ENCODE data around the gene DNLZ. TPM values are rescaled to one million over a fixed set of nuclear protein-coding genes. Genes with fewer than 3 reads are reported as not detected.

Gene DNLZ
- total and polyA plus RNA-seq, 2 donors (not counting 3 experiments of a cell fraction or from before 2014, with no cell fraction given), result 26.9 to 38.4 TPM

- intact Hi-C loops (cut with micrococcal nuclease), result no loop called here
- no peaks in the 10 kb centered on the region for H4K20me1 ChIP-seq (replicated peaks; ENCODE audit: control insufficient read depth, extremely low read depth, insufficient read depth, low read length)
- H3K4me1 ChIP-seq (ENCODE audit: control insufficient read depth, extremely low read depth, insufficient read depth, low read length), result peaks cover 20% of the 10 kb centered on the region
- no peak overlapping the region for H3K4me3 ChIP-seq (replicated peaks in 1 of 3; ENCODE audit: insufficient read depth in 1 of 3, low read depth in 1 of 3, low read length in 3 of 3)
- peaks cover 43% of the 10 kb centered on the region for H3K79me2 ChIP-seq (ENCODE audit: control insufficient read depth, insufficient read depth, low read length)
- H3K9ac ChIP-seq (replicated peaks; ENCODE audit: extremely low read depth, insufficient read depth, low read length), result no peak overlapping the region
- DNase-seq (ENCODE audit: low read depth, low spot score) (no peak), FAIRE-seq (no peak)
- ChIA-PET POLR2A (interaction anchor here (0.6 kb wide), 1 partner anchor 45 kb away, joined by 3 read pairs; no protein-coding TSS in a partner anchor), CTCF (no interaction called here)
- H3K36me3 ChIP-seq (ENCODE audit: control insufficient read depth in 2 of 2, extremely low read depth in 1 of 2, insufficient read depth in 2 of 2, low read length in 2 of 2), result peaks cover 14 to 40% of the 10 kb centered on the region in 2 experiments
- no peak overlapping the region for H3K27ac ChIP-seq (ENCODE audit: insufficient read depth, low read depth, low read length)
- H3K9me1 ChIP-seq (replicated peaks; ENCODE audit: control insufficient read depth, extremely low read depth, insufficient read depth, low read length), result no peaks in the 10 kb centered on the region
- no peak overlapping the region for H2AFZ ChIP-seq (ENCODE audit: low read depth, low read length)
- H3K27me3 ChIP-seq (ENCODE audit: control insufficient read depth in 2 of 2, insufficient read depth in 2 of 2, low read length in 2 of 2), result no peaks in the 10 kb centered on the region
- H3K9me3 ChIP-seq (replicated peaks; ENCODE audit: control insufficient read depth, insufficient read depth, low read length), result no peaks in the 10 kb centered on the region
- dilution Hi-C loops (cut with MboI; ENCODE audit: extremely low pct_ligation_motif_present, low sequenced_read_pairs), result no loop called here
- no peak overlapping the region for H3K4me2 ChIP-seq (ENCODE audit: insufficient read depth, low read length)
- BruUV-seq (replicated peaks), result no TSS peak
- TF ChIP-seq POLR2A (IDR thresholded peaks at IDR 0.05; ENCODE audit: low read depth, low read length), result no peak
- TF ChIP-seq FOS (IDR thresholded peaks at IDR 0.05; ENCODE audit: borderline replicate concordance, insufficient read depth, low read length), result no peak
- no peak for TF ChIP-seq POLR2AphosphoS5 (IDR thresholded peaks at IDR 0.05; ENCODE audit: insufficient read depth, low read depth, low read length)
Measured at GRCh38 chr9:136412962-136413361, 49.4 kb upstream of the DNLZ start.

GRCh38 chr9:136411378-136411777 is 47.8 kb upstream of the DNLZ start:
- Histone ChIP-seq H3K9me3 (replicated peaks; ENCODE audit: control insufficient read depth, insufficient read depth, low read length) (no peaks in the 10 kb centered on the region), H3K9me1 (replicated peaks; ENCODE audit: control insufficient read depth, extremely low read depth, insufficient read depth, low read length) (no peaks in the 10 kb centered on the region), H3K79me2 (ENCODE audit: control insufficient read depth, insufficient read depth, low read length) (peaks cover 43% of the 10 kb centered on the region), H3K4me1 (ENCODE audit: control insufficient read depth, extremely low read depth, insufficient read depth, low read length) (peaks cover 20% of the 10 kb centered on the region), H3K27ac (ENCODE audit: insufficient read depth, low read depth, low read length) (no peak overlapping the region), H3K27me3 (ENCODE audit: control insufficient read depth in 2 of 2, insufficient read depth in 2 of 2, low read length in 2 of 2) (no peaks in the 10 kb centered on the region), H2AFZ (ENCODE audit: low read depth, low read length) (no peak overlapping the region), H3K36me3 (ENCODE audit: control insufficient read depth in 2 of 2, extremely low read depth in 1 of 2, insufficient read depth in 2 of 2, low read length in 2 of 2) (peaks cover 6 to 32% of the 10 kb centered on the region in 2 experiments), H3K9ac (replicated peaks; ENCODE audit: extremely low read depth, insufficient read depth, low read length) (peak overlapping the region; percentile 76), H4K20me1 (replicated peaks; ENCODE audit: control insufficient read depth, extremely low read depth, insufficient read depth, low read length) (no peaks in the 10 kb centered on the region), H3K4me3 (replicated peaks in 1 of 3; ENCODE audit: insufficient read depth in 1 of 3, low read depth in 1 of 3, low read length in 3 of 3) (peak overlapping the region; percentile 42 to 78 (median 63)), H3K4me2 (ENCODE audit: insufficient read depth, low read length) (peak overlapping the region; percentile 68)
- dilution Hi-C loops (cut with MboI; ENCODE audit: extremely low pct_ligation_motif_present, low sequenced_read_pairs), result no loop called here
- TF ChIP-seq CTCF (IDR thresholded peaks at IDR 0.05; ENCODE audit: extremely low read depth in 1 of 2, insufficient read depth in 1 of 2, low read depth in 1 of 2, low read length in 2 of 2) (no peak), MAX (IDR thresholded peaks at IDR 0.05; ENCODE audit: insufficient read depth, insufficient read length) (no peak), POLR2A (IDR thresholded peaks at IDR 0.05; ENCODE audit: low read depth, low read length) (no peak), GATA2 (IDR thresholded peaks at IDR 0.05; ENCODE audit: insufficient read depth, insufficient read length, low read depth, low read length) (no peak)
- DNase-seq (ENCODE audit: low read depth, low spot score) (no peak), FAIRE-seq (no peak)
- ChIA-PET CTCF (no interaction called here), POLR2A (no interaction called here)
- no TSS peak for BruUV-seq (replicated peaks)
- intact Hi-C loops (cut with micrococcal nuclease), result loop anchor here (2.0 kb wide), 1 partner anchor 27 kb away; the partner anchor contains the start of gene INPP5E

All from endothelial cell of umbilical vein (primary cell).